Measurements from ENCODE around the gene KDM6A.
"Not testable (repeated sequence)": the region's sequence is repeated elsewhere in the genome, so short reads cannot be mapped to it uniquely, and the experiment has no call there.

Gene KDM6A

DNA sequence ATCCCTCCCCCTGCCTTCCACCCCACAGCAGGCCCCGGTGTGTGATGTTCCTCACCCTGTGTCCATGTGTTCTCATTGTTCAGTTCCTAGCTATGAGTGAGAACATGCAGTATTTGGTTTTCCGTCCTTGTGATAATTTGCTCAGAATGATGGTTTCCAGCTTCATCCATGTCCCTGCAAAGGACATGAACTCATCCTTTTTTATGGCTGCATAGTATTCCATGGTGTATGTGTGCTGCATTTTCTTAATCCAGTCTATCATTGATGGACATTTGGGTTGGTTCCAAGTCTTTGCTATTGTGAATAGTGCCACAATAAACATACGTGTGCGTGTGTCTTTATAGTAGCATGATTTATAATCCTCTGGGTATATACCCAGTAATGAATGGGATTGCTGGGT, 200.0 kb downstream of the KDM6A start:
- H3K9me3 ChIP-seq (ENCODE audit: control insufficient read depth, insufficient read depth, low read depth, low read length); H3K9ac ChIP-seq (ENCODE audit: low read length); H3K27ac ChIP-seq (ENCODE audit: low read depth, low read length); H3K27me3 ChIP-seq (ENCODE audit: control insufficient read depth, insufficient read depth, low read length); H3K4me1 ChIP-seq (ENCODE audit: control insufficient read depth, insufficient read depth, low read length); H3K4me3 ChIP-seq (ENCODE audit: low read depth, low read length): not testable (repeated sequence)
- H3K36me3 ChIP-seq (ENCODE audit: control insufficient read depth, insufficient read depth, low read length) = peaks cover 71% of the 10 kb centered on the region

DNA sequence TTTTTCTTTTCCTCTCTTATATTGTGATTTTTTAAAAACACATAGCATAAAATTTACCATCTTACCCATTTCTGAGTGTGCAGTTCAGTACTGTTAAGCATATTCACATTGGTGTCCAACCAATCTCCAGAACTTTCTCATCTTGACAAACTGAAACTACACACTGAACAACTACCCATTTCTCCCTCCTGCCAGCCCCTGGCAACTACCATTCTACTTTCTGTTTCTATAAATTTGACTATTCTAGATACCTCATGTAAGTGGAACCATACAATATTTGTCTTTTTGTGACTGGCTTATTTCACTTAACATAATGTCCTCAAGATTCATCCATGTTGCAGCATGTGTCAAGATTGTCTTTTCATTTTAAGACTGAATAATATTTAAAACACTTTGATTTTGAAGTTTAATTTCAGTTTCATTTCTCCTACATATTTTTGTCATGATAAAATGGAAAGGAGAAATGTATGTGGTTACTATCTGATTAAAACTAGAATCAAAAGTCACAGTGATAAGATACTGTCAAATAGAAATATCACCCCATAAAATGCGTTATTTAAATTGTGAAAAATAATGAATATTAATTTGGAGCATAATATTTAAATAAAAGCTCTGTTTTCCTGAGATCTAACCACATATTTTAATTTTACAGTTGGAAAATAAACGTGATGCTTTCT, 204.9 kb downstream of the KDM6A start:
- no peak overlapping the region for H3K9ac ChIP-seq (ENCODE audit: low read length)
- H3K4me1 ChIP-seq (ENCODE audit: control insufficient read depth, insufficient read depth, low read length) = no peaks in the 10 kb centered on the region
- H3K9me3 ChIP-seq (ENCODE audit: control insufficient read depth, insufficient read depth, low read depth, low read length) = no peaks in the 10 kb centered on the region; the same call in 1 of the 2 replicates
- H3K27ac ChIP-seq (ENCODE audit: low read depth, low read length) = no peak overlapping the region
- no peaks in the 10 kb centered on the region for H3K27me3 ChIP-seq (ENCODE audit: control insufficient read depth, insufficient read depth, low read length)
- H3K4me3 ChIP-seq (ENCODE audit: low read depth, low read length) = no peak overlapping the region
- H3K36me3 ChIP-seq (ENCODE audit: control insufficient read depth, insufficient read depth, low read length) = peaks cover 75% of the 10 kb centered on the region

DNA sequence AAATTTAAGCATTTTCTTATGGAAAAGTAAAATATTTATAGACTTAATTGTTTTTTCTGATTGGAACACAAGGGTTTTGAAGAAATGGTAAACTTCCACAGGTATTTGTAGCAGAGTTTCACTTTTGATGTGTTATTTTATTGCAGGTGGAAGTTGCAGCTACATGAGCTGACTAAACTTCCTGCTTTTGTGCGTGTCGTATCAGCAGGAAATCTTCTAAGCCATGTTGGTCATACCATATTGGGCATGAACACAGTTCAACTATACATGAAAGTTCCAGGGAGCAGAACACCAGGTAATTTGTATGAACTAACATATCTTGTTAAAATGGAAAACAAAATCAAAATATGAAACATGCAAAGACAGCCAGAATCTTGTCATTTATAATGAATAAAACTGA, 210.3 kb downstream of the KDM6A start:
- H3K4me1 ChIP-seq (ENCODE audit: control insufficient read depth, insufficient read depth, low read length) = no peaks in the 10 kb centered on the region
- no peak overlapping the region for H3K9ac ChIP-seq (ENCODE audit: low read length)
- H3K27me3 ChIP-seq (ENCODE audit: control insufficient read depth, insufficient read depth, low read length) = no peaks in the 10 kb centered on the region
- H3K27ac ChIP-seq (ENCODE audit: low read depth, low read length) = no peak overlapping the region
- no peak overlapping the region for H3K4me3 ChIP-seq (ENCODE audit: low read depth, low read length)
- no peaks in the 10 kb centered on the region for H3K9me3 ChIP-seq (ENCODE audit: control insufficient read depth, insufficient read depth, low read depth, low read length)
- H3K36me3 ChIP-seq (ENCODE audit: control insufficient read depth, insufficient read depth, low read length) = peaks cover 93% of the 10 kb centered on the region

DNA sequence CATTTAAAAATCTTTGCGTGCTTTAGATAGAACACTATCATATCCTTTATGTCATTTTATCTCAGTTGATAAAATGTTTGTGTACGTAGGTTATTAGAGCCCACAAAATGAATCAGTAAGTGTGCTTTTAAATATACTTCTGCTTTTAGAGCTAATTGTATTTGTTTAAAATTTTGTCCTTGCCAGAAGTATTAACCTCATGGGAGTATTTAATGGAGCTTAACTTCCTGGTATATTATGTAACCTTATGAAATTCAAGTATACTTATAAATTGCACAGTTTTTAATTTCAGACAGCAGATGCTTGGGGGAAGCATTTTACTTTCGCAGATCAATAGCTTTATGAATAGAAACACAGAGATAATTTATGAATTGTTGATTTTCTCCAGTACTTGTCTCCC, 237.5 kb downstream of the KDM6A start:
- Histone ChIP-seq H3K4me3 (ENCODE audit: low read depth, low read length) (no peak overlapping the region), H3K4me1 (ENCODE audit: control insufficient read depth, insufficient read depth, low read length) (no peaks in the 10 kb centered on the region), H3K9me3 (ENCODE audit: control insufficient read depth, insufficient read depth, low read depth, low read length) (no peaks in the 10 kb centered on the region; the same call in 1 of the 2 replicates), H3K36me3 (ENCODE audit: control insufficient read depth, insufficient read depth, low read length) (peaks cover 76% of the 10 kb centered on the region), H3K9ac (ENCODE audit: low read length) (no peak overlapping the region), H3K27me3 (ENCODE audit: control insufficient read depth, insufficient read depth, low read length) (no peaks in the 10 kb centered on the region), H3K27ac (ENCODE audit: low read depth, low read length) (no peak overlapping the region)

DNA sequence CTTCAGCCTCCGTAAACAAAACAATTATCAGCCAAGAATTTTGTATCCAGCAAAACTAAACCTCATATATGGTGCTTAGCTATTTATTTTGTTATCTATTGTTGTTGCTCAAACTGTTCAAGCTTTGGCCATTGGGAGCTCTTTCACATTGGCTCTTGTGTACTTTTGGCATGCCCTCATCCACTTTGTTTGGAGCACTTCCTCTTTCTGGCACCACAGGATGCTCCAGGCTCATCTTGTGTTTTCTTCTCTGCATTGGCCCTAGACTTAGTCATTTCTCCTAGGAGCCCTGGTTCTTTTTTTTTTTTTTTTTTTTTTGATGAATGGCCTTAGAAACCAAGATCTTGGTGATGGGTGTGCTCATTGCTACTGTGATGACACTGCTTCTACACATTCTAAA, 253.2 kb downstream of the KDM6A start:
- no peaks in the 10 kb centered on the region; the same call in 1 of the 2 replicates for H3K36me3 ChIP-seq (ENCODE audit: control insufficient read depth, insufficient read depth, low read length)
- no peak overlapping the region for H3K9ac ChIP-seq (ENCODE audit: low read length)
- no peaks in the 10 kb centered on the region for H3K4me1 ChIP-seq (ENCODE audit: control insufficient read depth, insufficient read depth, low read length)
- no peaks in the 10 kb centered on the region for H3K27me3 ChIP-seq (ENCODE audit: control insufficient read depth, insufficient read depth, low read length)
- peaks cover 24% of the 10 kb centered on the region for H3K9me3 ChIP-seq (ENCODE audit: control insufficient read depth, insufficient read depth, low read depth, low read length)
- no peak overlapping the region for H3K4me3 ChIP-seq (ENCODE audit: low read depth, low read length)
- no peak overlapping the region for H3K27ac ChIP-seq (ENCODE audit: low read depth, low read length)

DNA sequence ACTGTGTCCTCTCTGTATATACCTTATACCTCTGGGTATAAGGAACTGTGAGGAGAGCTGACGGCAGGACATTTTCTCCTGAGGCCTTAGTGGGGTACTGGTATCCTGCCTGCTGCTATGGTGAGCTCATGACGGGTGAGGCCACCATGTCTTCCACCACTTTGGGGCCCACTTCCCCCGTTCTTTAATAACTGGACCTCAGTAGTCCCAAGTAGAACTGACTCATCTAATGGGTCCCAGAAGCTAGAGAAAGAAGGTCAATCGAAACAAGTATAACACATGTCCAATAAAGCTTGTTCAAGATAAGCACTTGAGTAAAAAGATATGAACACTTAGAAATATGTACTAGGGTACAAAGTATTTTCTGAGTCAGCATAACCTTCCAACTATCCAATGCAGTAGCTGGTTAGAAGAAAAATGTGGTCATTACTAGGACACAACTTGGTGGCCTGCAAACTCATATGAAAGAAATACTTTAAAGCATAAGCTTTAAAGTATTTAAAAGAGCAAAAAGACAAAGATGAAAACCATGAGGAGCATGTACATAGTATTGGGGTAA, 256.0 kb downstream of the KDM6A start:
- Histone ChIP-seq H3K4me3 (ENCODE audit: low read depth, low read length) (no peak overlapping the region), H3K4me1 (ENCODE audit: control insufficient read depth, insufficient read depth, low read length) (no peaks in the 10 kb centered on the region), H3K27ac (ENCODE audit: low read depth, low read length) (no peak overlapping the region), H3K9me3 (ENCODE audit: control insufficient read depth, insufficient read depth, low read depth, low read length) (peaks cover 27% of the 10 kb centered on the region), H3K36me3 (ENCODE audit: control insufficient read depth, insufficient read depth, low read length) (no peaks in the 10 kb centered on the region; the same call in 1 of the 2 replicates), H3K9ac (ENCODE audit: low read length) (no peak overlapping the region), H3K27me3 (ENCODE audit: control insufficient read depth, insufficient read depth, low read length) (no peaks in the 10 kb centered on the region)

DNA sequence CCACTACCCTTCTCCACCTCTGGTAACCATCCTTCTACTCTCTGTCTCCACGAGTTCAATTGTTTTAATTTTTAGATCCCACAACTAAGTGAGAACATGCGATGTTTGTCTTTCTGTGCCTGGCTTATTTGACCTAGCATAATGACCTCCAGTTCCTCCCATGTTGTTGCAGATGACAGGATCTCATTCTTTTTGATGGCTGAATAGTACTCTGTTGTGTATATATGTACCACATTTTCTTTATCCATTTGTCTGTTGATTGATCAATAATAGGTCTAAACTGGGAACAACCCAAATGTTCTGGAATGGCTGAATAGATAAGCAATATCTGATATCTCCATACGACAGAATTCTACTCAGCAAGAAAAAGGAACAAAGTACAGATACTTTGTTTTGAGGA, 260.5 kb downstream of the KDM6A start:
- Histone ChIP-seq H3K36me3 (ENCODE audit: control insufficient read depth, insufficient read depth, low read length) (no peaks in the 10 kb centered on the region), H3K27me3 (ENCODE audit: control insufficient read depth, insufficient read depth, low read length) (no peaks in the 10 kb centered on the region), H3K4me1 (ENCODE audit: control insufficient read depth, insufficient read depth, low read length) (no peaks in the 10 kb centered on the region), H3K9ac (ENCODE audit: low read length) (no peak overlapping the region), H3K4me3 (ENCODE audit: low read depth, low read length) (no peak overlapping the region), H3K27ac (ENCODE audit: low read depth, low read length) (no peak overlapping the region), H3K9me3 (ENCODE audit: control insufficient read depth, insufficient read depth, low read depth, low read length) (peaks cover 25% of the 10 kb centered on the region)

DNA sequence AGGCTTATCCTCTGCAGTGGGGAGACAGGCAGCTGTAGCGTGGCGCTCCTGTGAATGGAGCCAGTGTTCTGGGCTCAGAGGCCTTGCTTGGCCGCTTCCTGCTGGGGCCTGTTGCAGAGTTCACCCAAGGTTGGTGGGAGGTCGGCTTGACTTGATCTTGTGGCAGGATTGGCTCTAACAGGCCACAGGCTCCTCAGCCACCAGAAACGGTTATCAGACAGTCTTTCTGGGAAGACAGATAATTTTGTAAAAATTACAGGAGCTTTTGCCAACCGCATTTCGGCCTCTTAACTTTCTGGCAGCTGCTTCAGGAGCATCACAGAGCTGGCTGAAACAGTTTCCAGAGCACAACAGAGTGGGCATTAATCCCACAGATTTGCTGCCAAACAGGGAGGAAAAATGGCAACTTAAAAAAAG, 261.3 kb downstream of the KDM6A start:
- no peak overlapping the region for H3K4me3 ChIP-seq (ENCODE audit: low read depth, low read length)
- H3K27me3 ChIP-seq (ENCODE audit: control insufficient read depth, insufficient read depth, low read length) = no peaks in the 10 kb centered on the region
- H3K9me3 ChIP-seq (ENCODE audit: control insufficient read depth, insufficient read depth, low read depth, low read length) = peaks cover 19% of the 10 kb centered on the region
- H3K4me1 ChIP-seq (ENCODE audit: control insufficient read depth, insufficient read depth, low read length) = no peaks in the 10 kb centered on the region
- no peak overlapping the region for H3K27ac ChIP-seq (ENCODE audit: low read depth, low read length)
- H3K36me3 ChIP-seq (ENCODE audit: control insufficient read depth, insufficient read depth, low read length) = no peaks in the 10 kb centered on the region
- H3K9ac ChIP-seq (ENCODE audit: low read length) = no peak overlapping the region

DNA sequence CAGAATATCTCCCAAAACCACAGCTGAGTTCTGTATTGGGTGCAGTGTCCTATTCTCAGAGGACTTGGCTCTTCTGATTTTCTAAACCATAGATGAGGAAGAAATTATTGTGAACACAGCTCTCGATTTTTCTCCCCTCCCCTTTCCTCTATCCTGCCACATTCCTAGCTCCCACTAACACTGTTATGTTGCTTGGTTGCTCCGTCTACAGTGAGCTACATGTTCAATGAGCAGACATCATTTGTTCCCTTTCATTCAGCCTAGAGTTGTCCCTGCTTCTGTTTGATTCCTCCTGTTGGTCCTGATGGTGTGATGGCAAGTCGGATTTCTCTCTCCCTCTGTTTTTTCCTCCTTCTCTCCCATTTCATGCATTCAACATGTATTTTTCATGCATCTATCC, 261.8 kb downstream of the KDM6A start:
- no peak overlapping the region for H3K27ac ChIP-seq (ENCODE audit: low read depth, low read length)
- no peaks in the 10 kb centered on the region for H3K4me1 ChIP-seq (ENCODE audit: control insufficient read depth, insufficient read depth, low read length)
- no peaks in the 10 kb centered on the region for H3K36me3 ChIP-seq (ENCODE audit: control insufficient read depth, insufficient read depth, low read length)
- peaks cover 16% of the 10 kb centered on the region; the same call in 1 of the 2 replicates for H3K9me3 ChIP-seq (ENCODE audit: control insufficient read depth, insufficient read depth, low read depth, low read length)
- no peak overlapping the region for H3K4me3 ChIP-seq (ENCODE audit: low read depth, low read length)
- H3K9ac ChIP-seq (ENCODE audit: low read length) = no peak overlapping the region
- H3K27me3 ChIP-seq (ENCODE audit: control insufficient read depth, insufficient read depth, low read length) = no peaks in the 10 kb centered on the region

DNA sequence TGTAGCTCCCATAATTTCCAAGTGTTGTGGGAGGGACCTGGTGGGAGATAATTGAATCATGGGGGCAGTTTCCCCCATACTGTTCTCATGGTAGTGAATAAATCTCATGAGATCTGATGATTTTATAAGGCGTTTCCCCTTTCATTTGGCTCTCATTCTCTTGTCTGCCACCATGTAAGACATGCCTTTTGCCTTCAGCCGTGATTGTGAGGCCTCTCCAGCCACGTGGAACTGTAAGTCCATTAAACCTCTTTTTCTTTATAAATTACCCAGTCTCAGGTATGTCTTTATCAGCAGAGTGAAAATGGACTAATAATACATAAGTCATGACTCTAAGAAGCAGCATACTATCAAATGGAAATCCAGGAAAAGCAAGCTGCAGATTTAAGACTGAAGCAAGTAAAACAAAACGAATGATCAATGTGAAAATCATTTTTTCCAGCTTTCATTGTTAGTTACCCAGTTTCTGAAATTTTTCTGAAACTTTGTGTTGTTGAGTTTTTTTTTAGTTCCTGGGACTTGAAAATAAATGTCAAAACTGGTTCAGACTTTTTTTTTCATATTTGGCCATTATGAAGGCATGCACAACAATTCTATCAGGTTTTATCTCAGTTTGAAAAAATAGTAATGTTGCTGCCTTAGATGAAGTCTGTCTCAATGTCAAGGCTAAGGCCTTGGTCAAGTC, 262.5 kb downstream of the KDM6A start:
- H3K27ac ChIP-seq (ENCODE audit: low read depth, low read length); H3K4me3 ChIP-seq (ENCODE audit: low read depth, low read length); H3K4me1 ChIP-seq (ENCODE audit: control insufficient read depth, insufficient read depth, low read length); H3K27me3 ChIP-seq (ENCODE audit: control insufficient read depth, insufficient read depth, low read length); H3K9ac ChIP-seq (ENCODE audit: low read length); H3K36me3 ChIP-seq (ENCODE audit: control insufficient read depth, insufficient read depth, low read length): not testable (repeated sequence)
- H3K9me3 ChIP-seq (ENCODE audit: control insufficient read depth, insufficient read depth, low read depth, low read length) = peaks cover 12% of the 10 kb centered on the region; the same call in 1 of the 2 replicates

DNA sequence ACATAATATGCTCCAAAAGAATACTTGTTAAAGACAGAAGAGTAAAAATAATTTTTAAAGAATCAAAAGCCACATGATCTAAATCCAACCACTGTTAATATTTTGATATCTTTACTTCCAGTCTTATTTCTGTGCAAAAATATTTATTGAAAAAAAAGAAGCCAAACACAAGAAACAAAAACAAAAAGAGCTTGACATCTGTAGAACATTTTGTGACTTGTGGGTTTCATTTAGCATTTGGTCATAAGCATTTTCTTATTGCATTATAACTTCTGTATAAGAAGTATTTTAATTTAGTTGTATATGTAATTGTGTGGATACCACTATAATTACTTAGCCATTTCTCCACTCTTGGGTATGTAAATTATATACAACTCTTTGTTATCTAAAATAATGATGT, 264.5 kb downstream of the KDM6A start:
- Histone ChIP-seq H3K27ac (ENCODE audit: low read depth, low read length) (no peak overlapping the region), H3K36me3 (ENCODE audit: control insufficient read depth, insufficient read depth, low read length) (no peaks in the 10 kb centered on the region)

More for the DNA sequence above, 264.5 kb downstream of the KDM6A start:
- Histone ChIP-seq H3K27me3 (ENCODE audit: control insufficient read depth, insufficient read depth, low read length) (no peaks in the 10 kb centered on the region), H3K9ac (ENCODE audit: low read length) (no peak overlapping the region), H3K4me3 (ENCODE audit: low read depth, low read length) (no peak overlapping the region), H3K4me1 (ENCODE audit: control insufficient read depth, insufficient read depth, low read length) (no peaks in the 10 kb centered on the region), H3K9me3 (ENCODE audit: control insufficient read depth, insufficient read depth, low read depth, low read length) (peaks cover 6% of the 10 kb centered on the region; the same call in 1 of the 2 replicates)
